ENCODE results near the gene GPBAR1. TPM values are rescaled to one million over a fixed set of nuclear protein-coding genes. Genes with fewer than 3 reads are reported as not detected.

GPBAR1 gene
- total RNA-seq (2011; cell fraction: chromatin; rRNA removed; ENCODE audit: low replicate concordance) = 0.35 TPM in 1 of 2 replicates, not detected in the other
- 0.33 TPM in 1 of 2 replicates, not detected in the other for total RNA-seq (2011; cell fraction: nucleolus; rRNA removed)
- total RNA-seq (2011; cell fraction: nucleoplasm; rRNA removed) = 0.22 and 0.38 TPM in 2 replicates
- total RNA-seq (2014; rRNA removed) (not detected in 2 replicates), total RNA-seq (2014; rRNA removed; fragmentation: Illumina TruSeq; extraction: Trizol) (not detected in 2 replicates), total RNA-seq (2015; rRNA removed; fragmentation: Illumina TruSeq; extraction: Trizol) (not detected in 2 replicates), total RNA-seq (2021) (not detected in 2 replicates), polyA plus RNA-seq (2011; rRNA removed) (not detected in 2 replicates), polyA plus RNA-seq (2014; fragmentation: Illumina TruSeq; extraction: Trizol) (not detected in 2 replicates), polyA plus RNA-seq (2014; fragmentation: Nextera tagmentation; extraction: Ambion mirVana) (not detected), polyA plus RNA-seq (2014; rRNA removed) (not detected in 2 replicates), polyA minus RNA-seq (2011; rRNA and poly(A)+ RNA removed) (not detected in 2 replicates), Bru-seq, nascent RNA (percentile 28 among the genes with signal in this experiment), BruChase-seq, experiment 1, labeled RNA remaining after a 2-hour chase (percentile 35 among the genes with signal in this experiment), BruChase-seq, experiment 2, labeled RNA remaining after a 6-hour chase (percentile 29 among the genes with signal in this experiment)
- 0.04 TPM in 1 of 2 replicates, not detected in the other for polyA plus RNA-seq (2011; cell fraction: cytosol; rRNA removed)
- polyA plus RNA-seq (2011; cell fraction: nucleus; rRNA removed) = 0.07 and 0.09 TPM in 2 replicates
- 0.08 TPM in 1 of 2 replicates, not detected in the other for polyA plus RNA-seq (2012)
- not detected in 2 replicates for polyA minus RNA-seq (2011; cell fraction: cytosol; rRNA and poly(A)+ RNA removed)
- polyA minus RNA-seq (2011; cell fraction: nucleus; rRNA and poly(A)+ RNA removed) = not detected in 2 replicates
- long read RNA-seq, experiment 1 = 0 reads
- long read RNA-seq, experiment 2 = 0 reads
- long read RNA-seq, experiment 3 = 0 reads

DNA sequence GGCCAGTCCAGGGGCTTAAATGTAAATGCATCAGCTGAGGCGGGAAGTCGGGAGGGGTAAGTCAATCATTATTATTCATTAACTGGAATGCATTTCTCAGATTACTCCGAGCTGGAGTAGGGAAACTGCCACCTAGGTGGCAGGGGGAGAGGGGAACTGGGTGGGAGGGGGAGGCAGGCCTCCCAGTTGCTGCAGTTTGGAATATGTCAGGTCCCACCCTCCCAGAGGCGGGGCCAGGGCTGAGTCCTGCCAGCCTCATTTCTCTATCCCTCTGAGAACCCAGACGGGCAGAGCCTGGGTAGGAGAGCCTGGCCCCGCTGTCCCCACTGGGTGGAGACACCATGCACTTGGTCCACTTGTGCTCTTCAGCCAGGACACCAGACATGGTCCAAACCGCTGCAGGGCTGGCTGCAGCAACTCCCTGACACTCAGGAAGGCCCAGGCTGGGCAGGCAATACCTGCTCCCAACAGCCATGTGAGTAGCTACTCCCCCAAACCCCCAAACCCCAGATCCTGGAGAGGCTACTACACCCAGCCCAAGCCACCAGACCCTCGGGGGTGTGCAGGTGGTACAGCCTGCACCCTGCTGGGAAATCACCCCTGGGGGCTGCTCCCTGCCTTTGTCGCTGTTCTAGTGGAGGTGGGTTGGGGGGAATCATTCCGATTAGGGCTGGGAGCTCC, at the start of gene GPBAR1:
Gene GPBAR1 (plus strand): TSS at position 274 of the 681 bp plus-strand sequence. CDS start 1,710 bp downstream, outside the sequence.
- Histone ChIP-seq H3K27me3 (ENCODE audit: control insufficient read depth in 2 of 2, insufficient read depth in 2 of 2, low read length in 2 of 2) (no peaks in the 10 kb centered on the region), H3K4me3 (no peak within 1 kb of the TSS), H3K79me2 (ENCODE audit: control insufficient read depth, insufficient read depth, low read length) (no peaks in the 10 kb centered on the region), H2AFZ (ENCODE audit: low read depth, low read length) (no peak within 1 kb of the TSS), H3K9ac (ENCODE audit: insufficient read depth in 1 of 2, low read depth in 2 of 2, low read length in 2 of 2) (peak within 1 kb of the TSS in 1 of 2 experiments; percentile 71; a peak in 2 of 4 replicates), H4K20me1 (replicated peaks; ENCODE audit: control insufficient read depth, insufficient read depth, low read length) (no peaks in the 10 kb centered on the region), H3K9me1 (ENCODE audit: control insufficient read depth, insufficient read depth, low read length) (no peaks in the 10 kb centered on the region), H3K36me3 (ENCODE audit: control insufficient read depth, insufficient read depth, low read length) (peaks cover 20% of the 10 kb centered on the region; the same call in 1 of the 3 replicates), H3K4me2 (ENCODE audit: insufficient read depth, low read length) (no peak within 1 kb of the TSS), H3K4me1 (replicated peaks in 1 of 2; ENCODE audit: control insufficient read depth in 2 of 2, insufficient read depth in 2 of 2, low read length in 2 of 2) (peaks cover 3 to 13% of the 10 kb centered on the region in 2 experiments; a peak in 4 of 5 replicates), H3K27ac (ENCODE audit: extremely low read depth, low read depth, low read length) (no peak within 1 kb of the TSS), H3K9me3 (replicated peaks; ENCODE audit: control insufficient read depth, insufficient read depth, low read depth, low read length) (no peaks in the 10 kb centered on the region)
- DNase-seq (ENCODE audit: extremely low read depth in 1 of 4, low spot score in 3 of 4) (no peak), FAIRE-seq (no peak), ATAC-seq (no peak; the same call in 1 of the 3 replicates)
- intact Hi-C loops (cut with micrococcal nuclease) = no loop called here
- in situ Hi-C loops (cut with MboI) = no loop called here
- no TSS peak for BruUV-seq (replicated peaks)
- TF ChIP-seq RBM25 (IDR thresholded peaks at IDR 0.05; ENCODE audit: low read depth, low read length, severe bottlenecking) (no peak), MAZ (CRISPR knock-in tag; conservative IDR thresholded peaks at IDR 0.05 in 1 of 2, IDR thresholded peaks at IDR 0.05 in 1 of 2) (no peak)
- TF ChIP-seq, protein P1, sequence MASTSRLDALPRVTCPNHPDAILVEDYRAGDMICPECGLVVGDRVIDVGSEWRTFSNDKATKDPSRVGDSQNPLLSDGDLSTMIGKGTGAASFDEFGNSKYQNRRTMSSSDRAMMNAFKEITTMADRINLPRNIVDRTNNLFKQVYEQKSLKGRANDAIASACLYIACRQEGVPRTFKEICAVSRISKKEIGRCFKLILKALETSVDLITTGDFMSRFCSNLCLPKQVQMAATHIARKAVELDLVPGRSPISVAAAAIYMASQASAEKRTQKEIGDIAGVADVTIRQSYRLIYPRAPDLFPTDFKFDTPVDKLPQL (IDR thresholded peaks at IDR 0.05; ENCODE audit: extremely low read depth, insufficient read length) = no peak
- ChIA-PET CTCF (ENCODE audit: low intra/inter-chr PET ratio) (no interaction called here), POLR2A (interaction anchor here (0.7 to 1.5 kb wide), 2 partner anchors 9 to 11 kb away, joined by 3 to 5 read pairs; partner anchors contain the start of genes AAMP and PNKD)
- WGBS (ENCODE audit: insufficient coverage, low coverage, missing lambda C conversion rate) = 33% methylated on average over 4 of the region's 10 CpGs

Measured in K562 (cell line).